ENCODE data around the gene GNPDA1. TPM values are rescaled to one million over a fixed set of nuclear protein-coding genes. Genes with fewer than 3 reads are reported as not detected.

Gene GNPDA1
- total RNA-seq, 1 donor, result 56.5 TPM

DNA sequence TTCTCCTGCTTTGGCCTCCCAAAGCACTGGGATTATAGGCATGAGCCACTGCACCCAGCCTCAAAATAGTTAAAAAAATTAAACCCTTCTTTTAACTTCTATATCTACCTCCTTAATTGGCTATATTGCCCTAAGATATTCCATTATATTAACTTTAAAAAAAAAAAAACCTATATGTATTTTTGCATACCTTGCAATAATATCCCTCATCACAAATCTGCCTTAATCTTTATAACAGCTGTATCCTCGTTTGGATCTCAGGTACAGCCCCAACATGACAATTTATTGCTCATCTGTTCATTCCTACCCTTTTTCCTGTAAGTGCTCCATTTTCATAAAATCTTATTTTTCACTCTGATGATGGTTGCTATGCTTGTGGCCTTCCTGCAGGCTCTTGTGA lies 12.7 kb downstream of the GNPDA1 start:
- no peaks in the 10 kb centered on the region for H3K79me2 ChIP-seq (ENCODE audit: insufficient read depth, low read length)
- no peak for DNase-seq (ENCODE audit: insufficient read length, low spot score, missing footprints)
- H3K4me2 ChIP-seq (ENCODE audit: insufficient read depth, low read length), result no peak overlapping the region
- TF ChIP-seq, protein P1, sequence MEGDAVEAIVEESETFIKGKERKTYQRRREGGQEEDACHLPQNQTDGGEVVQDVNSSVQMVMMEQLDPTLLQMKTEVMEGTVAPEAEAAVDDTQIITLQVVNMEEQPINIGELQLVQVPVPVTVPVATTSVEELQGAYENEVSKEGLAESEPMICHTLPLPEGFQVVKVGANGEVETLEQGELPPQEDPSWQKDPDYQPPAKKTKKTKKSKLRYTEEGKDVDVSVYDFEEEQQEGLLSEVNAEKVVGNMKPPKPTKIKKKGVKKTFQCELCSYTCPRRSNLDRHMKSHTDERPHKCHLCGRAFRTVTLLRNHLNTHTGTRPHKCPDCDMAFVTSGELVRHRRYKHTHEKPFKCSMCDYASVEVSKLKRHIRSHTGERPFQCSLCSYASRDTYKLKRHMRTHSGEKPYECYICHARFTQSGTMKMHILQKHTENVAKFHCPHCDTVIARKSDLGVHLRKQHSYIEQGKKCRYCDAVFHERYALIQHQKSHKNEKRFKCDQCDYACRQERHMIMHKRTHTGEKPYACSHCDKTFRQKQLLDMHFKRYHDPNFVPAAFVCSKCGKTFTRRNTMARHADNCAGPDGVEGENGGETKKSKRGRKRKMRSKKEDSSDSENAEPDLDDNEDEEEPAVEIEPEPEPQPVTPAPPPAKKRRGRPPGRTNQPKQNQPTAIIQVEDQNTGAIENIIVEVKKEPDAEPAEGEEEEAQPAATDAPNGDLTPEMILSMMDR (IDR thresholded peaks at IDR 0.05; ENCODE audit: extremely low read depth, low read depth, low read length), result no peak
- H4K20me1 ChIP-seq (ENCODE audit: insufficient read depth, low read length), result peaks cover 2% of the 10 kb centered on the region
- H3K36me3 ChIP-seq (ENCODE audit: insufficient read depth, low read length), result peaks cover 43% of the 10 kb centered on the region
- no peak overlapping the region for H3K4me3 ChIP-seq (ENCODE audit: insufficient read depth, low read length)
- no peaks in the 10 kb centered on the region for H3K27me3 ChIP-seq (ENCODE audit: insufficient read depth, low read length)
- no peak overlapping the region for H2AFZ ChIP-seq (ENCODE audit: low read length)
- H3K27ac ChIP-seq (ENCODE audit: low read depth, low read length), result no peak overlapping the region
- H3K9me3 ChIP-seq (ENCODE audit: low read depth, low read length), result no peaks in the 10 kb centered on the region
- H3K4me1 ChIP-seq (ENCODE audit: insufficient read depth, low read length), result no peaks in the 10 kb centered on the region

GRCh38 chr5:141997358-141997960 lies 15.4 kb downstream of the GNPDA1 start:
- Histone ChIP-seq H4K20me1 (ENCODE audit: insufficient read depth, low read length) (peaks cover 5% of the 10 kb centered on the region), H3K36me3 (ENCODE audit: insufficient read depth, low read length) (peaks cover 49% of the 10 kb centered on the region), H2AFZ (ENCODE audit: low read length) (no peak overlapping the region), H3K4me2 (ENCODE audit: insufficient read depth, low read length) (no peak overlapping the region), H3K27ac (ENCODE audit: low read depth, low read length) (no peak overlapping the region), H3K79me2 (ENCODE audit: insufficient read depth, low read length) (peaks cover 2% of the 10 kb centered on the region), H3K27me3 (ENCODE audit: insufficient read depth, low read length) (no peaks in the 10 kb centered on the region), H3K4me1 (ENCODE audit: insufficient read depth, low read length) (no peaks in the 10 kb centered on the region), H3K9me3 (ENCODE audit: low read depth, low read length) (no peaks in the 10 kb centered on the region), H3K4me3 (ENCODE audit: insufficient read depth, low read length) (no peak overlapping the region)
- no peak for DNase-seq (ENCODE audit: insufficient read length, low spot score, missing footprints)
- TF ChIP-seq, protein P1 (IDR thresholded peaks at IDR 0.05; ENCODE audit: extremely low read depth, low read depth, low read length), result no peak

DNA sequence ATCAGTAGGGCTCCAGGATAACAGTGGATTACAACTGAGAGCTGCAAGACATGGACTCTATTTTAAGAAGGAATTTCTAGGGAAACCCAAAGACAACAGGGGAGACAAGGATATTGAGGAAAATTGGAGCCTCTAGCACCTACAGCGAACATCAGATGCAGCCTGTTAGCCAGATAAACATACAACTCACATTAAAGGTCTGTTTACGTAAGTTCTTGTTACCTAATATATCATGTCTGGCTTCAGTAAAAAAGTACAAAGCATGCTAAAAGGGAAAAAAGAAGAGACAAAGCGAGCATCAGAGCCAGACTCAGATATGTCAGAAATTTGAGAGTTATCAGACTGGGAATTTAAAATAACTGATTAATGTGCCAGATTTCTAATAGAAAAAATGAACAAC lies 17.2 kb downstream of the GNPDA1 start:
- Histone ChIP-seq H3K4me1 (ENCODE audit: insufficient read depth, low read length) (no peaks in the 10 kb centered on the region), H3K4me2 (ENCODE audit: insufficient read depth, low read length) (no peak overlapping the region), H3K79me2 (ENCODE audit: insufficient read depth, low read length) (peaks cover 2% of the 10 kb centered on the region), H3K27me3 (ENCODE audit: insufficient read depth, low read length) (no peaks in the 10 kb centered on the region), H3K4me3 (ENCODE audit: insufficient read depth, low read length) (no peak overlapping the region), H3K27ac (ENCODE audit: low read depth, low read length) (no peak overlapping the region), H3K9me3 (ENCODE audit: low read depth, low read length) (no peaks in the 10 kb centered on the region), H4K20me1 (ENCODE audit: insufficient read depth, low read length) (peaks cover 3% of the 10 kb centered on the region), H2AFZ (ENCODE audit: low read length) (no peak overlapping the region), H3K36me3 (ENCODE audit: insufficient read depth, low read length) (peaks cover 43% of the 10 kb centered on the region)
- TF ChIP-seq, protein P1 (IDR thresholded peaks at IDR 0.05; ENCODE audit: extremely low read depth, low read depth, low read length), result no peak
- DNase-seq (ENCODE audit: insufficient read length, low spot score, missing footprints), result no peak

DNA sequence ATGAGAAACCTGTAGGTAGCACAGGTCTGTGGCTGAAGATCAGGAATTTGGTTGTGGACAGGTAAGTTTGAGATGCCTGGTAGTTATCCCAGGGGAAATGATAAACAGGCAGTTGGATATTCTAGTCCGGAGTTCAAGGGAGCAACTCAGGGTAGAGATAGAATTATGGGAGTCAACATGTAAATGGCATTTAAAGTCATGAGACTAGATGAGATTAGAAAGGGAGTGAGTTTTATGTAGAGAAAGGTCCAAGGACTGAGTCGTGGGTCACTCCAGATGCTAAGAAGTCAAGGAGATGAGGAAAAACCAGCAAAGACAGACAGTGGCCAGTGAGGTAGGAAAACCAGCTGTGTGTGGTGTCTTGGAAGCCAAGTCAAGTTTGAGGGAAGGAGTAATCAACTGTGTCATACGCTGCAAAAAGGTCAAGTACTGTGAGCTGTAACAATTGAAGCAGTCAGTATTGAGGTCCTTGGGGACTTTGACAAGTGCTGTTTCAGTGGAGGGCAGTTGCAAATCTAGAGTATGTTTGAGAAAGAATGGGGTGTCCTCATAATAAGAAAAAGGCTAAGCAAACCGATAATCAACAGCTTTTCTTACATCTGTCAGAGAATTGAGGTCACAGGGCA lies 18.2 kb downstream of the GNPDA1 start:
- peaks cover 38% of the 10 kb centered on the region for H3K36me3 ChIP-seq (ENCODE audit: insufficient read depth, low read length)
- no peak overlapping the region for H3K4me3 ChIP-seq (ENCODE audit: insufficient read depth, low read length)
- H3K79me2 ChIP-seq (ENCODE audit: insufficient read depth, low read length), result peaks cover 2% of the 10 kb centered on the region
- H3K4me2 ChIP-seq (ENCODE audit: insufficient read depth, low read length), result no peak overlapping the region
- no peaks in the 10 kb centered on the region for H3K9me3 ChIP-seq (ENCODE audit: low read depth, low read length)
- H3K27me3 ChIP-seq (ENCODE audit: insufficient read depth, low read length), result no peaks in the 10 kb centered on the region
- H2AFZ ChIP-seq (ENCODE audit: low read length), result no peak overlapping the region
- no peaks in the 10 kb centered on the region for H3K4me1 ChIP-seq (ENCODE audit: insufficient read depth, low read length)
- H4K20me1 ChIP-seq (ENCODE audit: insufficient read depth, low read length), result peaks cover 3% of the 10 kb centered on the region
- TF ChIP-seq, protein P1 (IDR thresholded peaks at IDR 0.05; ENCODE audit: extremely low read depth, low read depth, low read length), result no peak
- H3K27ac ChIP-seq (ENCODE audit: low read depth, low read length), result no peak overlapping the region
- no peak for DNase-seq (ENCODE audit: insufficient read length, low spot score, missing footprints)

Data from osteoblast (primary cell).